HEK293 (cell line): ENCODE results near the gene SLC24A5.

ENCODE experiments used
- CTCF ChIA-PET: fragments of 350-600 bp; formaldehyde crosslinking; extraction: SDS; loops from one replicate; lab custom pipeline; 2021; ENCODE audit warnings: antibody characterized with exemption; lab: Yijun Ruan, JAX
- POLR2A ChIA-PET: fragments of 300-600 bp; formaldehyde crosslinking; extraction: SDS; loops from one replicate; lab custom pipeline; 2020; ENCODE audit warnings: antibody characterized with exemption, inconsistent platforms; lab: Yijun Ruan, JAX
- H3K27ac ChIP-seq: fragments of 200-500 bp; sonication (Bioruptor generic); 2 replicates; pipeline ENCODE4 v1.5.1; 2014; ENCODE audit warnings: low read depth, low read length, control low read depth, inconsistent platforms; ENCODE audit errors: extremely low read depth
- H3K36me3 ChIP-seq, 2 experiments: fragments of 200-500 bp in 1 of 2; sonication (Bioruptor generic) in 1 of 2; 1 replicate in 1 of 2; 2 replicates in 1 of 2; pipeline ENCODE4 v1.5.1; 2014 to 2017; ENCODE audit warnings: inconsistent platforms in 2 of 2, low read length in 2 of 2; ENCODE audit not compliant: control insufficient read depth in 2 of 2, insufficient read depth in 1 of 2
- H3K4me1 ChIP-seq: fragments of 200-500 bp; sonication (Bioruptor generic); 2 replicates; pipeline ENCODE4 v1.5.1; 2014; ENCODE audit warnings: mild to moderate bottlenecking, low read length, inconsistent platforms; ENCODE audit not compliant: control insufficient read depth, insufficient read depth
- H3K4me3 ChIP-seq: 2 replicates; pipeline ENCODE4 v1.5.1; 2011; ENCODE audit warnings: low read depth, mild to moderate bottlenecking, control low read depth, low read length, moderate library complexity
- H3K9me3 ChIP-seq: fragments of 200-500 bp; sonication (Bioruptor generic); 2 replicates; pipeline ENCODE4 v1.5.1; 2014; ENCODE audit warnings: low read depth, low read length, inconsistent platforms; ENCODE audit not compliant: control insufficient read depth, insufficient read depth
- FEZF1 ChIP-seq: fragments of 450-650 bp; formaldehyde crosslinking; IDR thresholded peaks from 2 replicates; pipeline ENCODE4 v1.5.1; 2016; ENCODE audit warnings: missing biosample characterization, missing genetic modification characterization
- KLF7 ChIP-seq: fragments of 450-650 bp; formaldehyde crosslinking; IDR thresholded peaks from 2 replicates; pipeline ENCODE4 v1.5.1; 2016; ENCODE audit warnings: missing biosample characterization, missing genetic modification characterization, borderline replicate concordance
- RBAK ChIP-seq: fragments of 450-650 bp; formaldehyde crosslinking; IDR thresholded peaks from 2 replicates; pipeline ENCODE4 v1.5.1; 2016; ENCODE audit warnings: missing biosample characterization, missing genetic modification characterization
- SCRT1 ChIP-seq: fragments of 450-650 bp; formaldehyde crosslinking; IDR thresholded peaks from 2 replicates; pipeline ENCODE4 v1.5.1; 2016; ENCODE audit warnings: missing biosample characterization, missing genetic modification characterization, borderline replicate concordance
- SCRT2 ChIP-seq: fragments of 450-650 bp; formaldehyde crosslinking; IDR thresholded peaks from 2 replicates; pipeline ENCODE4 v1.5.1; 2016; ENCODE audit warnings: missing biosample characterization, missing genetic modification characterization
- ZBTB17 ChIP-seq: fragments of 450-650 bp; formaldehyde crosslinking; IDR thresholded peaks from 2 replicates; pipeline ENCODE4 v1.5.1; 2016; ENCODE audit warnings: missing biosample characterization, missing genetic modification characterization
- ZNF214 ChIP-seq: fragments of 450-650 bp; formaldehyde crosslinking; IDR thresholded peaks from 2 replicates; pipeline ENCODE4 v1.5.1; 2017; ENCODE audit warnings: missing biosample characterization, mild to moderate bottlenecking, missing genetic modification characterization, borderline replicate concordance
- ZNF248 ChIP-seq: fragments of 450-650 bp; formaldehyde crosslinking; IDR thresholded peaks from 2 replicates; pipeline ENCODE4 v1.5.1; 2017; ENCODE audit warnings: missing biosample characterization, missing genetic modification characterization
- ZNF302 ChIP-seq: fragments of 450-650 bp; formaldehyde crosslinking; IDR thresholded peaks from 2 replicates; pipeline ENCODE4 v1.5.1; 2016; ENCODE audit warnings: missing biosample characterization, missing genetic modification characterization, low read depth
- ZNF521 ChIP-seq: fragments of 450-650 bp; formaldehyde crosslinking; IDR thresholded peaks from 2 replicates; pipeline ENCODE4 v1.5.1; 2017; ENCODE audit warnings: missing biosample characterization, mild to moderate bottlenecking, missing genetic modification characterization
- ZNF530 ChIP-seq: fragments of 450-650 bp; formaldehyde crosslinking; IDR thresholded peaks from 2 replicates; pipeline ENCODE4 v1.5.1; 2016; ENCODE audit warnings: low read depth, missing biosample characterization, missing genetic modification characterization
- ZNF544 ChIP-seq: fragments of 450-650 bp; formaldehyde crosslinking; IDR thresholded peaks from 2 replicates; pipeline ENCODE4 v1.5.0; 2017; ENCODE audit warnings: missing biosample characterization, missing genetic modification characterization
- ZNF600 ChIP-seq: fragments of 450-650 bp; formaldehyde crosslinking; IDR thresholded peaks from 2 replicates; pipeline ENCODE4 v1.5.1; 2016; ENCODE audit warnings: missing biosample characterization, missing genetic modification characterization
- ZNF610 ChIP-seq: fragments of 450-650 bp; formaldehyde crosslinking; IDR thresholded peaks from 2 replicates; pipeline ENCODE4 v1.5.1; 2016; ENCODE audit warnings: missing biosample characterization, missing genetic modification characterization, borderline replicate concordance
- ZNF629 ChIP-seq: fragments of 450-650 bp; formaldehyde crosslinking; IDR thresholded peaks from 2 replicates; pipeline ENCODE4 v1.5.1; 2017; ENCODE audit warnings: missing biosample characterization, missing genetic modification characterization
- TF ChIP-seq, protein P1 (sequence below): fragments of 450-650 bp; formaldehyde crosslinking; IDR thresholded peaks from 2 replicates; pipeline ENCODE4 v1.5.1; 2016; ENCODE audit warnings: missing biosample characterization, missing genetic modification characterization
- TF ChIP-seq, protein P2 (sequence below): fragments of 450-650 bp; formaldehyde crosslinking; IDR thresholded peaks from 2 replicates; pipeline ENCODE4 v1.5.0; 2017; ENCODE audit warnings: missing biosample characterization, missing genetic modification characterization, borderline replicate concordance
- TF ChIP-seq, protein P3 (sequence below): fragments of 450-650 bp; formaldehyde crosslinking; conservative IDR thresholded peaks from 2 replicates; pipeline ENCODE4 v1.5.1; 2016; ENCODE audit warnings: low read depth, missing biosample characterization, missing genetic modification characterization
- TF ChIP-seq, protein P4 (sequence below): fragments of 450-650 bp; formaldehyde crosslinking; IDR thresholded peaks from 2 replicates; pipeline ENCODE4 v1.5.1; 2016; ENCODE audit warnings: missing biosample characterization, missing genetic modification characterization
- TF ChIP-seq, protein P5 (sequence below): fragments of 450-650 bp; formaldehyde crosslinking; IDR thresholded peaks from 2 replicates; pipeline ENCODE4 v1.5.1; 2016; ENCODE audit warnings: missing biosample characterization, missing genetic modification characterization

The SLC24A5 gene

DNA sequence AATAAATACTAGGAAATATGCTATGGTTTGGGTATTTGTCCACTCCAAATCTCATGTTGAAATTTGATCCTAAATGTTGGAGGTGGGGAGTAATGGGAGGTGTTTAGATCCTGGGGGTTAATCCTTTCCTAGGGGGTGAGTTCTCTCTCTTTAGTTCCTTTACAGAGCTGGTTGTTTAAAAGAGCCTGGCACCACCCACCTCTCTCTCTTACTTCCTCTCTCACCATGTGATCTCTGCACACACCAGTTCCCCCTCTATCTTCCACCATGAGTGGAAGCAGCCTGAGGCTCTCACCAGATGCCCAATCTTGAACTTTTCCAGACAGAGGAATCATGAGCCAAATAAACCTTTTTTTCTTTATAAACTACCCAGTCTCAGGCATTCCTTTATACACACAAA, 10.5 kb downstream of the SLC24A5 start:
- Histone ChIP-seq H3K4me3 (no peak overlapping the region), H3K4me1 (no peaks in the 10 kb centered on the region), H3K27ac (no peak overlapping the region), H3K36me3 (no peaks in the 10 kb centered on the region), H3K9me3 (no peaks in the 10 kb centered on the region)
- ChIA-PET CTCF (no interaction called here), POLR2A (no interaction called here)
- TF ChIP-seq, protein P1, sequence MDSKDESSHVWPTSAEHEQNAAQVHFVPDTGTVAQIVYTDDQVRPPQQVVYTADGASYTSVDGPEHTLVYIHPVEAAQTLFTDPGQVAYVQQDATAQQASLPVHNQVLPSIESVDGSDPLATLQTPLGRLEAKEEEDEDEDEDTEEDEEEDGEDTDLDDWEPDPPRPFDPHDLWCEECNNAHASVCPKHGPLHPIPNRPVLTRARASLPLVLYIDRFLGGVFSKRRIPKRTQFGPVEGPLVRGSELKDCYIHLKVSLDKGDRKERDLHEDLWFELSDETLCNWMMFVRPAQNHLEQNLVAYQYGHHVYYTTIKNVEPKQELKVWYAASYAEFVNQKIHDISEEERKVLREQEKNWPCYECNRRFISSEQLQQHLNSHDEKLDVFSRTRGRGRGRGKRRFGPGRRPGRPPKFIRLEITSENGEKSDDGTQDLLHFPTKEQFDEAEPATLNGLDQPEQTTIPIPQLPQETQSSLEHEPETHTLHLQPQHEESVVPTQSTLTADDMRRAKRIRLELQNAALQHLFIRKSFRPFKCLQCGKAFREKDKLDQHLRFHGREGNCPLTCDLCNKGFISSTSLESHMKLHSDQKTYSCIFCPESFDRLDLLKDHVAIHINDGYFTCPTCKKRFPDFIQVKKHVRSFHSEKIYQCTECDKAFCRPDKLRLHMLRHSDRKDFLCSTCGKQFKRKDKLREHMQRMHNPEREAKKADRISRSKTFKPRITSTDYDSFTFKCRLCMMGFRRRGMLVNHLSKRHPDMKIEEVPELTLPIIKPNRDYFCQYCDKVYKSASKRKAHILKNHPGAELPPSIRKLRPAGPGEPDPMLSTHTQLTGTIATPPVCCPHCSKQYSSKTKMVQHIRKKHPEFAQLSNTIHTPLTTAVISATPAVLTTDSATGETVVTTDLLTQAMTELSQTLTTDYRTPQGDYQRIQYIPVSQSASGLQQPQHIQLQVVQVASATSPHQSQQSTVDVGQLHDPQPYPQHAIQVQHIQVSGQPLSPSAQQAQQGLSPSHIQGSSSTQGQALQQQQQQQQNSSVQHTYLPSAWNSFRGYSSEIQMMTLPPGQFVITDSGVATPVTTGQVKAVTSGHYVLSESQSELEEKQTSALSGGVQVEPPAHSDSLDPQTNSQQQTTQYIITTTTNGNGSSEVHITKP (tag by site-specific recombination): peak; percentile 22; the same call in 1 of the 2 replicates
- TF ChIP-seq ZNF214 (tag by site-specific recombination): no peak
- no peak for TF ChIP-seq RBAK
- TF ChIP-seq, protein P2, sequence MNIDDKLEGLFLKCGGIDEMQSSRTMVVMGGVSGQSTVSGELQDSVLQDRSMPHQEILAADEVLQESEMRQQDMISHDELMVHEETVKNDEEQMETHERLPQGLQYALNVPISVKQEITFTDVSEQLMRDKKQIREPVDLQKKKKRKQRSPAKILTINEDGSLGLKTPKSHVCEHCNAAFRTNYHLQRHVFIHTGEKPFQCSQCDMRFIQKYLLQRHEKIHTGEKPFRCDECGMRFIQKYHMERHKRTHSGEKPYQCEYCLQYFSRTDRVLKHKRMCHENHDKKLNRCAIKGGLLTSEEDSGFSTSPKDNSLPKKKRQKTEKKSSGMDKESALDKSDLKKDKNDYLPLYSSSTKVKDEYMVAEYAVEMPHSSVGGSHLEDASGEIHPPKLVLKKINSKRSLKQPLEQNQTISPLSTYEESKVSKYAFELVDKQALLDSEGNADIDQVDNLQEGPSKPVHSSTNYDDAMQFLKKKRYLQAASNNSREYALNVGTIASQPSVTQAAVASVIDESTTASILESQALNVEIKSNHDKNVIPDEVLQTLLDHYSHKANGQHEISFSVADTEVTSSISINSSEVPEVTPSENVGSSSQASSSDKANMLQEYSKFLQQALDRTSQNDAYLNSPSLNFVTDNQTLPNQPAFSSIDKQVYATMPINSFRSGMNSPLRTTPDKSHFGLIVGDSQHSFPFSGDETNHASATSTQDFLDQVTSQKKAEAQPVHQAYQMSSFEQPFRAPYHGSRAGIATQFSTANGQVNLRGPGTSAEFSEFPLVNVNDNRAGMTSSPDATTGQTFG (tag by site-specific recombination): no peak
- no peak for TF ChIP-seq ZBTB17

DNA sequence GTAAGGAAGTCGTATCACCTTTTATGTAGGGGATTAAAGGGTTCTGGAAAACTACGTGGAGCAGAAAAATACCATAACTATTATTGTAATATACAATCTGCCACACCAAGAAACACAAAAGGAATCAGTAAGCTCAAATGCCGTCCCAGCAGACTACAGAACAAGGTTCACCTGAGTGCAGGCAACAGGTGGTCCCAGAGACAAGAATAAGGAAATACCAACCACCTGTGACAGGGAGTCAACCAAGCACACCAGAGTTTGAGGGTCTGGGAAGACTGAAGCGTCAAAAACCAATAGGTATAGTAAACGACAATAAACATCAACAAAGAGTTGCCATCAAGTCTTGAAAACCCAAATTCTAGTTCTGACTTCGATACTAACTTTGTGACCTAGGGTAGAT, 12.1 kb downstream of the SLC24A5 start:
- Histone ChIP-seq H3K4me3 (no peak overlapping the region), H3K27ac (no peak overlapping the region), H3K36me3 (no peaks in the 10 kb centered on the region), H3K4me1 (no peaks in the 10 kb centered on the region), H3K9me3 (no peaks in the 10 kb centered on the region)
- ChIA-PET POLR2A (no interaction called here), CTCF (no interaction called here)
- no peak for TF ChIP-seq ZNF248 (tag by site-specific recombination)
- TF ChIP-seq SCRT1 (tag by site-specific recombination): peak; percentile 66
- TF ChIP-seq FEZF1 (tag by site-specific recombination): no peak
- no peak for TF ChIP-seq ZNF544
- TF ChIP-seq, protein P3, sequence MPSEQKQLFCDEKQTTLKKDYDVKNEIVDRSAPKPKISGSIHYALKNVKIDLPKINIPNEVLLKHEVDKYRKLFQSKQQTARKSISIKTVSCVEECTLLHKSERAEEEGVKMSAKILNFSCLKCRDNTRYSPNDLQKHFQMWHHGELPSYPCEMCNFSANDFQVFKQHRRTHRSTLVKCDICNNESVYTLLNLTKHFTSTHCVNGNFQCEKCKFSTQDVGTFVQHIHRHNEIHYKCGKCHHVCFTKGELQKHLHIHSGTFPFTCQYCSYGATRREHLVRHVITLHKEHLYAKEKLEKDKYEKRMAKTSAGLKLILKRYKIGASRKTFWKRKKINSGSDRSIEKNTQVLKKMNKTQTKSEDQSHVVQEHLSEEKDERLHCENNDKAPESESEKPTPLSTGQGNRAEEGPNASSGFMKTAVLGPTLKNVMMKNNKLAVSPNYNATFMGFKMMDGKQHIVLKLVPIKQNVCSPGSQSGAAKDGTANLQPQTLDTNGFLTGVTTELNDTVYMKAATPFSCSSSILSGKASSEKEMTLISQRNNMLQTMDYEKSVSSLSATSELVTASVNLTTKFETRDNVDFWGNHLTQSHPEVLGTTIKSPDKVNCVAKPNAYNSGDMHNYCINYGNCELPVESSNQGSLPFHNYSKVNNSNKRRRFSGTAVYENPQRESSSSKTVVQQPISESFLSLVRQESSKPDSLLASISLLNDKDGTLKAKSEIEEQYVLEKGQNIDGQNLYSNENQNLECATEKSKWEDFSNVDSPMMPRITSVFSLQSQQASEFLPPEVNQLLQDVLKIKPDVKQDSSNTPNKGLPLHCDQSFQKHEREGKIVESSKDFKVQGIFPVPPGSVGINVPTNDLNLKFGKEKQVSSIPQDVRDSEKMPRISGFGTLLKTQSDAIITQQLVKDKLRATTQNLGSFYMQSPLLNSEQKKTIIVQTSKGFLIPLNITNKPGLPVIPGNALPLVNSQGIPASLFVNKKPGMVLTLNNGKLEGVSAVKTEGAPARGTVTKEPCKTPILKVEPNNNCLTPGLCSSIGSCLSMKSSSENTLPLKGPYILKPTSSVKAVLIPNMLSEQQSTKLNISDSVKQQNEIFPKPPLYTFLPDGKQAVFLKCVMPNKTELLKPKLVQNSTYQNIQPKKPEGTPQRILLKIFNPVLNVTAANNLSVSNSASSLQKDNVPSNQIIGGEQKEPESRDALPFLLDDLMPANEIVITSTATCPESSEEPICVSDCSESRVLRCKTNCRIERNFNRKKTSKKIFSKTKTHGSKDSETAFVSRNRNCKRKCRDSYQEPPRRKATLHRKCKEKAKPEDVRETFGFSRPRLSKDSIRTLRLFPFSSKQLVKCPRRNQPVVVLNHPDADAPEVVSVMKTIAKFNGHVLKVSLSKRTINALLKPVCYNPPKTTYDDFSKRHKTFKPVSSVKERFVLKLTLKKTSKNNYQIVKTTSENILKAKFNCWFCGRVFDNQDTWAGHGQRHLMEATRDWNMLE (tag by site-specific recombination): no peak
- TF ChIP-seq ZNF530 (tag by site-specific recombination): no peak
- TF ChIP-seq ZNF302: no peak
- TF ChIP-seq, protein P4, sequence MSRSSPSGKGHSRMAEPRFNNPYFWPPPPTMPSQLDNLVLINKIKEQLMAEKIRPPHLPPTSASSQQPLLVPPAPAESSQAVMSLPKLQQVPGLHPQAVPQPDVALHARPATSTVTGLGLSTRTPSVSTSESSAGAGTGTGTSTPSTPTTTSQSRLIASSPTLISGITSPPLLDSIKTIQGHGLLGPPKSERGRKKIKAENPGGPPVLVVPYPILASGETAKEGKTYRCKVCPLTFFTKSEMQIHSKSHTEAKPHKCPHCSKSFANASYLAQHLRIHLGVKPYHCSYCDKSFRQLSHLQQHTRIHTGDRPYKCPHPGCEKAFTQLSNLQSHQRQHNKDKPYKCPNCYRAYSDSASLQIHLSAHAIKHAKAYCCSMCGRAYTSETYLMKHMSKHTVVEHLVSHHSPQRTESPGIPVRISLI: no peak
- TF ChIP-seq ZNF521 (tag by site-specific recombination): no peak
- no peak for TF ChIP-seq KLF7 (tag by site-specific recombination)
- no peak for TF ChIP-seq ZNF600 (tag by site-specific recombination)
- peak; percentile 83 for TF ChIP-seq SCRT2 (tag by site-specific recombination)
- no peak for TF ChIP-seq ZNF629 (tag by site-specific recombination)
- TF ChIP-seq, protein P5, sequence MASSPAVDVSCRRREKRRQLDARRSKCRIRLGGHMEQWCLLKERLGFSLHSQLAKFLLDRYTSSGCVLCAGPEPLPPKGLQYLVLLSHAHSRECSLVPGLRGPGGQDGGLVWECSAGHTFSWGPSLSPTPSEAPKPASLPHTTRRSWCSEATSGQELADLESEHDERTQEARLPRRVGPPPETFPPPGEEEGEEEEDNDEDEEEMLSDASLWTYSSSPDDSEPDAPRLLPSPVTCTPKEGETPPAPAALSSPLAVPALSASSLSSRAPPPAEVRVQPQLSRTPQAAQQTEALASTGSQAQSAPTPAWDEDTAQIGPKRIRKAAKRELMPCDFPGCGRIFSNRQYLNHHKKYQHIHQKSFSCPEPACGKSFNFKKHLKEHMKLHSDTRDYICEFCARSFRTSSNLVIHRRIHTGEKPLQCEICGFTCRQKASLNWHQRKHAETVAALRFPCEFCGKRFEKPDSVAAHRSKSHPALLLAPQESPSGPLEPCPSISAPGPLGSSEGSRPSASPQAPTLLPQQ: no peak
- TF ChIP-seq ZNF610 (tag by site-specific recombination): no peak
